Activated T-helper 1 cell treated with Interleukin-2 at 50 U/mL for 16 hours (primary cell): ENCODE results near the gene TUBA1C.

Experiments used
- DNase-seq: peaks from one replicate; pipeline ENCODE4 v3.0.0-alpha.2; 2020; ENCODE audit warnings: low read depth

Gene TUBA1C

GRCh38 chr12:49283541-49284429 is 18.9 kb downstream of the TUBA1C start:
- DNase-seq = no peak

- DNase-seq = no peak
These were observed 19.8 kb downstream of the TUBA1C start for GRCh38 chr12:49284672-49285071.

GRCh38 chr12:49287876-49288275 is 23.0 kb downstream of the TUBA1C start:
- DNase-seq = no peak

- peak; percentile 37 for DNase-seq
These were observed 23.6 kb downstream of the TUBA1C start for GRCh38 chr12:49288412-49288853.

- no peak for DNase-seq
These were observed 24.2 kb downstream of the TUBA1C start for GRCh38 chr12:49288922-49289555.

- DNase-seq = no peak
These were observed 27.8 kb downstream of the TUBA1C start for GRCh38 chr12:49292729-49293055.

GRCh38 chr12:49293056-49293956 is 28.4 kb downstream of the TUBA1C start:
- DNase-seq = no peak

GRCh38 chr12:49294086-49294803 is 29.4 kb downstream of the TUBA1C start:
- no peak for DNase-seq

GRCh38 chr12:49294804-49295081 is 29.9 kb downstream of the TUBA1C start:
- DNase-seq = no peak

GRCh38 chr12:49295082-49295936 is 30.4 kb downstream of the TUBA1C start, which contains the start of gene PRPH:
PRPH (plus strand) TSS chr12:49295147; CDS start chr12:49295201, 54 bp downstream.
- DNase-seq = no peak

GRCh38 chr12:49296034-49296835 is 31.4 kb downstream of the TUBA1C start:
- DNase-seq = peak; percentile 44

- no peak for DNase-seq
These were observed 32.2 kb downstream of the TUBA1C start for GRCh38 chr12:49296836-49297694.

- DNase-seq = no peak
These were observed 32.8 kb downstream of the TUBA1C start for GRCh38 chr12:49297695-49298060.

GRCh38 chr12:49298160-49298559 is 33.3 kb downstream of the TUBA1C start:
- DNase-seq = no peak

GRCh38 chr12:49301760-49302159 is 36.9 kb downstream of the TUBA1C start:
- DNase-seq = no peak

GRCh38 chr12:49304161-49304560 is 39.3 kb downstream of the TUBA1C start:
- DNase-seq = no peak

GRCh38 chr12:49305762-49306510 is 41.1 kb downstream of the TUBA1C start:
- DNase-seq = no peak

- DNase-seq = no peak
These were observed 44.5 kb downstream of the TUBA1C start for GRCh38 chr12:49309386-49309785.
